Measurements from ENCODE around the gene DENND2C. TPM values are rescaled to one million over a fixed set of nuclear protein-coding genes. Genes with fewer than 3 reads are reported as not detected.

The DENND2C gene
- total RNA-seq, 1 donor from 2014 or later = 3.2 TPM

DNA sequence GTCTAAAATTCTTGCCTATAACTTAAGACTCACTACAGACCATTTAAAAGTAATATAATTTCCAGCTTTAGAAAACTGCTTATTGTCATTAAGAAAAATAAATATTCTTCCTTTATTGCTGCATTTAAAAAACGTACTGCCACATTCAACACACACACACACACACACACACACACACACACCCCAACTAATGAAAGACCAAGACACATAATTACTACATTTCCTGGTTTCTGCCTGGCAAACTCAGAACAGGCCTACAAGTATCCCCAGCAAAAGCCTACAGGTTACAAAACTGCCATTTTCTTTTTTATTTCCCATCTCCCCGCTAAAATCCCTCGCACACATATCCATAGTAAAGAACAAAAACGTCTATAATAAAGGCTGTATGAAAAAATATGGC, 1.5 kb downstream of the DENND2C start:
- TF ChIP-seq, protein P1, sequence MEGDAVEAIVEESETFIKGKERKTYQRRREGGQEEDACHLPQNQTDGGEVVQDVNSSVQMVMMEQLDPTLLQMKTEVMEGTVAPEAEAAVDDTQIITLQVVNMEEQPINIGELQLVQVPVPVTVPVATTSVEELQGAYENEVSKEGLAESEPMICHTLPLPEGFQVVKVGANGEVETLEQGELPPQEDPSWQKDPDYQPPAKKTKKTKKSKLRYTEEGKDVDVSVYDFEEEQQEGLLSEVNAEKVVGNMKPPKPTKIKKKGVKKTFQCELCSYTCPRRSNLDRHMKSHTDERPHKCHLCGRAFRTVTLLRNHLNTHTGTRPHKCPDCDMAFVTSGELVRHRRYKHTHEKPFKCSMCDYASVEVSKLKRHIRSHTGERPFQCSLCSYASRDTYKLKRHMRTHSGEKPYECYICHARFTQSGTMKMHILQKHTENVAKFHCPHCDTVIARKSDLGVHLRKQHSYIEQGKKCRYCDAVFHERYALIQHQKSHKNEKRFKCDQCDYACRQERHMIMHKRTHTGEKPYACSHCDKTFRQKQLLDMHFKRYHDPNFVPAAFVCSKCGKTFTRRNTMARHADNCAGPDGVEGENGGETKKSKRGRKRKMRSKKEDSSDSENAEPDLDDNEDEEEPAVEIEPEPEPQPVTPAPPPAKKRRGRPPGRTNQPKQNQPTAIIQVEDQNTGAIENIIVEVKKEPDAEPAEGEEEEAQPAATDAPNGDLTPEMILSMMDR (IDR thresholded peaks at IDR 0.05; ENCODE audit: borderline replicate concordance) = no peak
- Histone ChIP-seq H3K4me1 (peaks cover 15% of the 10 kb centered on the region), H3K4me3 (peak overlapping the region; percentile 83), H3K27ac (replicated peaks) (no peak overlapping the region), H3K9me3 (replicated peaks) (no peaks in the 10 kb centered on the region), H3K27me3 (ENCODE audit: low read depth) (no peaks in the 10 kb centered on the region), H3K36me3 (no peaks in the 10 kb centered on the region)
- no peak for DNase-seq
- intact Hi-C loops (cut with micrococcal nuclease) = no loop called here

DNA sequence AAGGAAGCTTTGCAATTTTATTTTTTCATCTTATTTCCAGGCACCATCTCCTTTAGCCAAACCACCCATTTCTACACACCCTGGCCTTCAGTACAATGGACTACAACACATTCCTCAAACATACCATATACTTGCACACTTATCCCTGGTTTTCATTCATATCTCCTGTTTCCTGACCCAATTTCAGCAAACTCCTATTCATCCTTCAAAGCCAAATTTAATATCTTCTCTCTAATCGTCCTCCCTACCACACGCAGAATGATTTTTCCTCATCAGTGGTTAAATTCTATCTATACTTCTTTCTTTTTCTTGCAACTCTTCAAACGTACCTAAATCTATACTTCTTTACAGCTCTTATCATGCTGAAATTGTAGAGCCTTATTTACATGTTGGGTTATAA, 2.9 kb downstream of the DENND2C start:
- intact Hi-C loops (cut with micrococcal nuclease) = no loop called here
- no peak overlapping the region for H3K4me3 ChIP-seq
- no peak overlapping the region for H3K27ac ChIP-seq (replicated peaks)
- H3K9me3 ChIP-seq (replicated peaks) = no peaks in the 10 kb centered on the region
- H3K27me3 ChIP-seq (ENCODE audit: low read depth) = no peaks in the 10 kb centered on the region
- H3K36me3 ChIP-seq = no peaks in the 10 kb centered on the region
- TF ChIP-seq, protein P1 (IDR thresholded peaks at IDR 0.05; ENCODE audit: borderline replicate concordance) = no peak
- no peak for DNase-seq
- H3K4me1 ChIP-seq = peaks cover 15% of the 10 kb centered on the region

- Histone ChIP-seq H3K4me1 (peaks cover 3% of the 10 kb centered on the region), H3K9me3 (replicated peaks) (no peaks in the 10 kb centered on the region), H3K27ac (replicated peaks) (no peak overlapping the region), H3K27me3 (ENCODE audit: low read depth) (no peaks in the 10 kb centered on the region), H3K36me3 (no peaks in the 10 kb centered on the region), H3K4me3 (no peak overlapping the region)
- TF ChIP-seq, protein P1 (IDR thresholded peaks at IDR 0.05; ENCODE audit: borderline replicate concordance) = no peak
- intact Hi-C loops (cut with micrococcal nuclease) = no loop called here
- no peak for DNase-seq
Observed at GRCh38 chr1:114660238-114660637, 9.6 kb downstream of the DENND2C start.

GRCh38 chr1:114651893-114652292, 18.0 kb downstream of the DENND2C start:
- intact Hi-C loops (cut with micrococcal nuclease) = no loop called here
- Histone ChIP-seq H3K27me3 (ENCODE audit: low read depth) (no peaks in the 10 kb centered on the region), H3K9me3 (replicated peaks) (no peaks in the 10 kb centered on the region), H3K4me3 (no peak overlapping the region), H3K27ac (replicated peaks) (no peak overlapping the region), H3K4me1 (no peaks in the 10 kb centered on the region), H3K36me3 (no peaks in the 10 kb centered on the region)
- DNase-seq = no peak
- TF ChIP-seq, protein P1 (IDR thresholded peaks at IDR 0.05; ENCODE audit: borderline replicate concordance) = no peak

- Histone ChIP-seq H3K27me3 (ENCODE audit: low read depth) (no peaks in the 10 kb centered on the region), H3K36me3 (no peaks in the 10 kb centered on the region), H3K27ac (replicated peaks) (no peak overlapping the region), H3K4me3 (no peak overlapping the region), H3K4me1 (no peaks in the 10 kb centered on the region), H3K9me3 (replicated peaks) (no peaks in the 10 kb centered on the region)
- TF ChIP-seq, protein P1 (IDR thresholded peaks at IDR 0.05; ENCODE audit: borderline replicate concordance) = no peak
- DNase-seq = no peak
- intact Hi-C loops (cut with micrococcal nuclease) = no loop called here
Observed at GRCh38 chr1:114648503-114648902, 21.3 kb downstream of the DENND2C start.

DNA sequence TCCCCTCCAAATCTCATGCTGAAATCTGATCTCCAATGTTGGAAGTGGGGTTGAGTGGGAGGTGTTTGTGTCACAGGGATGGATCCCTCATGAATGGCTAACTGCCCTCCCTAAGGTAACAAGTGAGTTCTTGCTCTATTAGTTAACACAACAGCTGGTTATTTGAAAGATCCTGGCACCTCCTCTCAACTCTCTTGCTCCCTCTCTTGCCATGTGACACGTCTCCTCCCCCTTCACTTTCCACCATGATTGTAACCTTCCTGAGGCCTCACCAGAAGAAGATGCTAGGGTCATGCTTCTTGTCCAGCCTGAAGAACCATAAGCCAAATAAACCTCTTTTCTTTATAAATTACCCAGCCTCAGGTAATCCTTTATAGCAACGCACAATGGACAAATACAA, 28.5 kb downstream of the DENND2C start:
- TF ChIP-seq, protein P1 (IDR thresholded peaks at IDR 0.05; ENCODE audit: borderline replicate concordance) = no peak
- DNase-seq = no peak
- no peaks in the 10 kb centered on the region for H3K27me3 ChIP-seq (ENCODE audit: low read depth)
- H3K36me3 ChIP-seq = no peaks in the 10 kb centered on the region
- H3K4me3 ChIP-seq = no peak overlapping the region
- H3K4me1 ChIP-seq = no peaks in the 10 kb centered on the region
- no peak overlapping the region for H3K27ac ChIP-seq (replicated peaks)
- H3K9me3 ChIP-seq (replicated peaks) = no peaks in the 10 kb centered on the region
- intact Hi-C loops (cut with micrococcal nuclease) = no loop called here
